Measurements from ENCODE around the gene PLPPR3. TPM values are rescaled to one million over a fixed set of nuclear protein-coding genes. Genes with fewer than 3 reads are reported as not detected.

PLPPR3 gene
- total RNA-seq, 2 donors from 2014 or later: 0.21 to 0.27 TPM

GRCh38 chr19:765179-765738 lies 56.5 kb downstream of the PLPPR3 start:
- intact Hi-C loops (cut with DNase I): loop anchor here (5.0 to 10.0 kb wide), 2 partner anchors 80 to 217 kb away; partner anchors contain the start of genes PRTN3 (in 1 of the 2) and WDR18 (in 1 of the 2)
- no peak for DNase-seq

DNA sequence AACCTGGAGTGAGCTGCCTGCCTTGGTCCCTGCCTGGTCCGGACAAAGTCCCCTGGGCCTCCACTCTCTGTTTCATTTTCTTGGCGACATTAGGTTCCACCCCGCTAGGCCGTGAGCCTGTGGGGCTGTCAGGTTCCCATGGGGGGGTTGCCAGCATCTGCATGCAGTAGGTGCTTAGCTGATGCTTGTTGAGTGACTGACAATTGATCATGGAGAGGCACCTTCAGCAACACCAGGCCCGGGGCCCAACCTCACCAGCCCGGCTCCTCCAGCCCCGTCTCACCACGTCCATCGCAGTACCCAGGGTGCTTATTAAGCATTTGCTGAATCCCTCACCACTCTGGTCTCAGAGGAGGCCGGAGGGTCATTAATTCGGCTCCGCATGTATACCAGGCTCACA lies 57.5 kb downstream of the PLPPR3 start:
- ATAC-seq: no peak
- intact Hi-C loops (cut with DNase I): loop anchor here in 1 of 2 donors (10.0 kb wide), 1 partner anchor 80 kb away; the partner anchor contains the start of gene PRTN3

More at GRCh38 chr19:765179-765738, 56.5 kb downstream of the PLPPR3 start:
- no peak for ATAC-seq

GRCh38 chr19:763869-764268 lies 57.9 kb downstream of the PLPPR3 start:
- DNase-seq (no peak), ATAC-seq (no peak)
- intact Hi-C loops (cut with DNase I): loop anchor here in 1 of 2 donors (10.0 kb wide), 1 partner anchor 81 kb away; the partner anchor contains the start of gene PRTN3

More for the DNA sequence above, 57.5 kb downstream of the PLPPR3 start:
- no peak for DNase-seq

DNA sequence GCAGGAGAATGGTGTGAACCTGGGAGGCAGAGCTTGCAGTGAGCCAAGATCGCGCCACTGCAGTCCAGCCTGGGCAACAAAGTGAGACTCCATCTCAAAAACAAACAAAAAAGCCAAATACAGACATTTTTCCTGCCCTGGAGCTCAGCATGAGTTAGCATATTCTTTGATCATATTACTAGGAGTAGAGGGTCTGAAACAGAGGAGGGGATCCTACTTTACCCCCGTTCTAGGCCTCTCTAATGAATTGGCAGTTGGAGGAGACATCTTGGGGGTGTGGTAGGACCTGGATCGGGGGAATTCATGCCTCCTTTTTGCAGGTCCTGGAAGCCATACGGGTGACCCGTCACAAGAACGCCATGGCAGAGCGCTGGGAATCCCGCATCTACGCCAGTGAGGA lies 58.6 kb downstream of the PLPPR3 start:
- intact Hi-C loops (cut with DNase I): loop anchor here in 1 of 2 donors (10.0 kb wide), 1 partner anchor 82 kb away; the partner anchor contains the start of gene PRTN3
- no peak for DNase-seq

More for the DNA sequence above, 58.6 kb downstream of the PLPPR3 start:
- no peak for ATAC-seq

Small RNA genes lying within 50 kb of the gene (microRNA-seq; reads per million reads assigned to microRNA genes)
- gene MIR3187 (0.82 to 2.0 reads per million in 2 donors), gene MIR4745 (1.1 to 1.2 reads per million in 2 donors)

Other genes starting within 250 kb of the PLPPR3 start
- gene BSG, start 249.4 kb downstream of the PLPPR3 start, total RNA-seq: 1,000 to 10,000 TPM in 1 of 2 donors, 100 to 1,000 TPM in 1; 847 to 1,152 TPM
- 1 to 10 TPM; 4.3 to 10.0 TPM for gene HCN2, start 232.1 kb downstream of the PLPPR3 start, total RNA-seq
- gene POLRMT, start 188.4 kb downstream of the PLPPR3 start, total RNA-seq: 10 to 100 TPM; 33.7 to 43.6 TPM
- gene FGF22, start 182.1 kb downstream of the PLPPR3 start, total RNA-seq: under 1 TPM in 1 of 2 donors, not detected in 1; 0.44 TPM
- 10 to 100 TPM; 19.2 to 35.9 TPM for gene RNF126, start 158.7 kb downstream of the PLPPR3 start, total RNA-seq
- gene FSTL3, start 145.6 kb downstream of the PLPPR3 start, total RNA-seq: 100 to 1,000 TPM in 1 of 2 donors, 10 to 100 TPM in 1; 33.5 to 118 TPM
- not detected for gene PRSS57, start 126.5 kb downstream of the PLPPR3 start, total RNA-seq
- 10 to 100 TPM; 48.9 to 49.7 TPM for gene PALM, start 113.0 kb downstream of the PLPPR3 start, total RNA-seq
- under 1 TPM in 1 of 2 donors, not detected in 1; 0.18 TPM for gene MISP, start 70.8 kb downstream of the PLPPR3 start, total RNA-seq
- 100 to 1,000 TPM in 1 of 2 donors, 10 to 100 TPM in 1; 90.1 to 131 TPM for gene PTBP1, start 24.5 kb downstream of the PLPPR3 start, total RNA-seq
- gene AZU1, start 5.9 kb upstream of the PLPPR3 start, total RNA-seq: under 1 TPM in 1 of 2 donors, not detected in 1; 0.18 TPM
- gene PRTN3, start 19.0 kb upstream of the PLPPR3 start, total RNA-seq: not detected
- gene ELANE, start 30.3 kb upstream of the PLPPR3 start, total RNA-seq: 1 to 10 TPM; 1.5 to 2.4 TPM
- 100 to 1,000 TPM; 277 to 861 TPM for gene CFD, start 37.7 kb upstream of the PLPPR3 start, total RNA-seq
- gene MED16, start 71.2 kb upstream of the PLPPR3 start, total RNA-seq: 10 to 100 TPM; 25.4 to 27.4 TPM
- gene RNU6-9, start 71.5 kb upstream of the PLPPR3 start, total RNA-seq: not detected
- gene R3HDM4, start 91.3 kb upstream of the PLPPR3 start, total RNA-seq: 10 to 100 TPM; 18.3 to 31.6 TPM
- gene KISS1R, start 95.4 kb upstream of the PLPPR3 start, total RNA-seq: not detected
- 1 to 10 TPM; 5.3 to 5.8 TPM for gene ARID3A, start 104.1 kb upstream of the PLPPR3 start, total RNA-seq
- 10 to 100 TPM; 16.2 to 17.2 TPM for gene WDR18, start 162.4 kb upstream of the PLPPR3 start, total RNA-seq
- under 1 TPM in 1 of 2 donors, not detected in 1; 0.06 TPM for gene GRIN3B, start 178.5 kb upstream of the PLPPR3 start, total RNA-seq
- gene TMEM259, start 199.2 kb upstream of the PLPPR3 start, total RNA-seq: 100 to 1,000 TPM; 110 to 144 TPM
- gene RNU6-2, start 199.6 kb upstream of the PLPPR3 start, total RNA-seq: not detected
- 10 to 100 TPM; 74.4 to 83.8 TPM for gene CNN2, start 204.7 kb upstream of the PLPPR3 start, total RNA-seq
- gene ABCA7, start 218.2 kb upstream of the PLPPR3 start, total RNA-seq: 10 to 100 TPM in 1 of 2 donors, 1 to 10 TPM in 1; 7.7 to 10.0 TPM
- gene ARHGAP45, start 245.2 kb upstream of the PLPPR3 start, total RNA-seq: 10 to 100 TPM; 10.6 to 12.6 TPM